ENCODE measurements around the gene EMP2.

Gene EMP2

DNA sequence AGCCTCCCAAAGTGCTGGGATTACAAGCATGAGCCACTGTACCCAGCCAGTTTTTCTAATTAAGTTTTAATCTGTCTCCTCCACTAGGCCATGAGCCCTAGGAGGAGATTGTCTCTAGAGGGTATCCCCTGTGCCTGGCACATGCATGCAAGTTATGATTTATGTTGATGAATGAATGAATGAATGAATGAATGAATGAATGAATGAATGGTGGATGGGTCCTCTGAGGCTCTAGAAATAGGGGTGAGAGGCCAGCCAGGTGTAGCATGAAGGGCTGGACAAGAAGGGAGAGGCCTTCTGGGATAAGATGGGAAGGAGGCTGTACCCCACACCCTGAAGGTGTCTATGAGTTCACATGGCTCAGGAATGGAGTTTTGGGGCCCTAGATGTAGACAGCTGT, 48.8 kb downstream of the EMP2 start:
- H3K4me3 ChIP-seq (ENCODE audit: low read depth, low read length): no peak overlapping the region
- TF ChIP-seq, protein P1, sequence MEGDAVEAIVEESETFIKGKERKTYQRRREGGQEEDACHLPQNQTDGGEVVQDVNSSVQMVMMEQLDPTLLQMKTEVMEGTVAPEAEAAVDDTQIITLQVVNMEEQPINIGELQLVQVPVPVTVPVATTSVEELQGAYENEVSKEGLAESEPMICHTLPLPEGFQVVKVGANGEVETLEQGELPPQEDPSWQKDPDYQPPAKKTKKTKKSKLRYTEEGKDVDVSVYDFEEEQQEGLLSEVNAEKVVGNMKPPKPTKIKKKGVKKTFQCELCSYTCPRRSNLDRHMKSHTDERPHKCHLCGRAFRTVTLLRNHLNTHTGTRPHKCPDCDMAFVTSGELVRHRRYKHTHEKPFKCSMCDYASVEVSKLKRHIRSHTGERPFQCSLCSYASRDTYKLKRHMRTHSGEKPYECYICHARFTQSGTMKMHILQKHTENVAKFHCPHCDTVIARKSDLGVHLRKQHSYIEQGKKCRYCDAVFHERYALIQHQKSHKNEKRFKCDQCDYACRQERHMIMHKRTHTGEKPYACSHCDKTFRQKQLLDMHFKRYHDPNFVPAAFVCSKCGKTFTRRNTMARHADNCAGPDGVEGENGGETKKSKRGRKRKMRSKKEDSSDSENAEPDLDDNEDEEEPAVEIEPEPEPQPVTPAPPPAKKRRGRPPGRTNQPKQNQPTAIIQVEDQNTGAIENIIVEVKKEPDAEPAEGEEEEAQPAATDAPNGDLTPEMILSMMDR (IDR thresholded peaks at IDR 0.05; ENCODE audit: insufficient read depth, low read depth, low read length, missing control alignments): no peak
- no peak for DNase-seq (ENCODE audit: low read depth)

GRCh38 chr16:10530685-10531084, 49.7 kb downstream of the EMP2 start:
- DNase-seq (ENCODE audit: low read depth): no peak
- TF ChIP-seq, protein P1 (IDR thresholded peaks at IDR 0.05; ENCODE audit: insufficient read depth, low read depth, low read length, missing control alignments): no peak
- no peak overlapping the region for H3K4me3 ChIP-seq (ENCODE audit: low read depth, low read length)

- H3K4me3 ChIP-seq (ENCODE audit: low read depth, low read length): no peak overlapping the region
- TF ChIP-seq, protein P1 (IDR thresholded peaks at IDR 0.05; ENCODE audit: insufficient read depth, low read depth, low read length, missing control alignments): no peak
- DNase-seq (ENCODE audit: low read depth): no peak
Measured at GRCh38 chr16:10529895-10530669, 50.3 kb downstream of the EMP2 start.

DNA sequence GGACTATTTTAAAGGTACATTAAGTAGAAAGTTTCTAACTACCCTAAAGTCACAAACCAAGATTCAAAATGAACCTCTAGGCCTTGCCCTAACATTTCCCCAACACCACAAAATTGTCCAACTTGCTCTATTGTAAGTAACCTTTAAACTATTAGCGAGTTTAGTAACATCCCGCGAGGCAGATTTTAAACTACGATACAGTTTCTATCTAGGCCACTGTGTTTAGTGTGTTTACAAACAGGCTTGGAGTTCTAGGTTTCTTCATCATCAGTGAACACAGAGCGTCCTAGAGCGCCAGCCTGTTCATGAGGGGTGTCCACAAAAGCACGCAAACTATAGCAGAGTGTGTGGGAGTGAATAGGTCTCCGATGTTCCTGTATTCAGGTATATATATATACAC, 51.8 kb downstream of the EMP2 start:
- DNase-seq (ENCODE audit: low read depth): no peak
- TF ChIP-seq, protein P1 (IDR thresholded peaks at IDR 0.05; ENCODE audit: insufficient read depth, low read depth, low read length, missing control alignments): no peak
- no peak overlapping the region for H3K4me3 ChIP-seq (ENCODE audit: low read depth, low read length)

DNA sequence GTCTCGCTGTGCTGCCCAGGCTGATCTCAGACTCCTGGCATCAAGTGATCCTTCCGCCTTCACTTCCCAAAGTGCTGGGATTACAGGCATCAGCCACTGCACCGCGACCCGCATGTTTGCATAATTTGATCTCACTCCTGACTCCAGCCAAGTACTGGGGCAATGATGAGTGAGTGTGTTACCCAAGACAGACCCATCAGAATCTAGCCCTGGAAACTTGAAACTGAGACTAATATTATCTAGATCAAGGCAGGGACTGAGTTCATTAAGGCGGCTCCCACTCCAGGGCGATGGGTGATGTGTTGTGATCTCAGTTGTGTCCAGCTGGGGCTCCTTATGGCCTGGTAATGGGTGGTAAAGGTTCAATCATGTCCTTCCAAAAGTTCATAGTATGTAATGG, 53.4 kb downstream of the EMP2 start:
- TF ChIP-seq, protein P1 (IDR thresholded peaks at IDR 0.05; ENCODE audit: insufficient read depth, low read depth, low read length, missing control alignments): no peak

DNA sequence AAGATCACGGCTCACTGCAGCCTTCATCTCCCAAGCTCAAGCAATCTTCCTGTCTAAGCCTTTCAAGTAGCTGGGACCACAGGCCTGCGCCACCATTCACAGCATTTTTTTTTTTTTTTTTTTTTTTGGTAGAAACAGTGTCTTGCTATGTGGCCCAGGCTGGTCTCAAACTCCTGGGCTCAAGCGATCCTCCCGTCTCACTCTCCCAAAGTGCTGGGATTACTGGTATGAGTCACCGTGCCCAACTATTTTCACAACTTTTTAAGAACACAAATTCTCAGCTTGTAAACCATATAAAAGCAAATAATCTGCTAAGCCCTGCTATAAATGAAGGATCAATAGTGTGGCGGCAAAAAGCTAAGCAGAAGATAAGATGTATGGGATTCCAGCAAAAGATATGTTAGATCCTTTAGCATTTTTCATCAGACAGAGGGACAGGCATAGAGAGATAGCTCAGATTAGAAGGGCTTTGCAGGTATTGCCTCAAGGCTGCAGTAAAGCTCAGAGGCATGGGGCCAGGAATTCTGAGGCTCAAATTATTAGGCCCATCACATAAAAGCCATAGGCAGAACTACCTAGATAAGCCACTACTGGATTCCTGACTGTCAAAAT, 55.1 kb downstream of the EMP2 start:
- TF ChIP-seq, protein P1 (IDR thresholded peaks at IDR 0.05; ENCODE audit: insufficient read depth, low read depth, low read length, missing control alignments): no peak
- DNase-seq (ENCODE audit: low read depth): no peak
- no peak overlapping the region for H3K4me3 ChIP-seq (ENCODE audit: low read depth, low read length)

More for the DNA sequence above, 53.4 kb downstream of the EMP2 start:
- no peak overlapping the region for H3K4me3 ChIP-seq (ENCODE audit: low read depth, low read length)
- DNase-seq (ENCODE audit: low read depth): no peak
